Mammary epithelial cell (primary cell): ENCODE results near the gene GPR108.

Experiments used
- EZH2 ChIP-seq: IDR thresholded peaks from 2 replicates; pipeline ENCODE4 v1.6.1; 2012; ENCODE audit warnings: low read length, inconsistent platforms, borderline replicate concordance
- TF ChIP-seq, protein P1 (sequence below), 2 donors: IDR thresholded peaks in 1 of 2; conservative IDR thresholded peaks in 1 of 2; 2 replicates each; pipeline ENCODE4 v1.5.1; 2011 to 2012; ENCODE audit warnings: inconsistent platforms in 2 of 2, low read length in 2 of 2, mild to moderate bottlenecking in 2 of 2, control low read depth in 1 of 2, low read depth in 1 of 2; ENCODE audit not compliant: insufficient read depth in 1 of 2; ENCODE audit errors: extremely low read depth in 1 of 2

DNA sequence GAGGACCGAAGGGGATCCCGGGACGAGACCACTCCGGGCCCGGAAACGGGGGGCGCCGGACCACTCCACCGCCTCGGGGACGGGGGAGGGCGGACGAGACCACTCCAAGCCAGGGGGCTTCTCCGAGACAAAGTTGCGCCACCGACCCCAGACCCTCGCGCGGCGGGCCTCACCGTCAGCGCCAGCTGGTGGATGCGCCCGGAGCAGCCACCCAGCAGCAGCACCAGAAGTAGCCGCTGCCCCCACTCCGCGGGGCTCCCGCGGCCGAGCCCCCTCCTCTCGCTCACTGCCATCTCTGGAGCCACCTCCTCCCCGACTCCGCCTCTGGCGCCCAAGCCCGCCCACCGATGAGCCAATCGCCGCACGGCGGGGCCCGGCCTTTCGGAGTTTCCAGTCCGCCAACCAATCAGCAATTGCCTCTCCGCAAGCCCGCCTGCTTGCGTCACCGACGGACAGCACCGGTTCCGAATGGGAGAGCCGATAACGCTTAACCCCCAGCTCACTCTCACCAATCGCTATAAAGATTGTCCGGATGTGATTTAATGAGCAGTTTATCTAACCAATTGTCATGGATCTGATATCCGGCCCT is at the start of gene GPR108:
- TF ChIP-seq, protein P1, sequence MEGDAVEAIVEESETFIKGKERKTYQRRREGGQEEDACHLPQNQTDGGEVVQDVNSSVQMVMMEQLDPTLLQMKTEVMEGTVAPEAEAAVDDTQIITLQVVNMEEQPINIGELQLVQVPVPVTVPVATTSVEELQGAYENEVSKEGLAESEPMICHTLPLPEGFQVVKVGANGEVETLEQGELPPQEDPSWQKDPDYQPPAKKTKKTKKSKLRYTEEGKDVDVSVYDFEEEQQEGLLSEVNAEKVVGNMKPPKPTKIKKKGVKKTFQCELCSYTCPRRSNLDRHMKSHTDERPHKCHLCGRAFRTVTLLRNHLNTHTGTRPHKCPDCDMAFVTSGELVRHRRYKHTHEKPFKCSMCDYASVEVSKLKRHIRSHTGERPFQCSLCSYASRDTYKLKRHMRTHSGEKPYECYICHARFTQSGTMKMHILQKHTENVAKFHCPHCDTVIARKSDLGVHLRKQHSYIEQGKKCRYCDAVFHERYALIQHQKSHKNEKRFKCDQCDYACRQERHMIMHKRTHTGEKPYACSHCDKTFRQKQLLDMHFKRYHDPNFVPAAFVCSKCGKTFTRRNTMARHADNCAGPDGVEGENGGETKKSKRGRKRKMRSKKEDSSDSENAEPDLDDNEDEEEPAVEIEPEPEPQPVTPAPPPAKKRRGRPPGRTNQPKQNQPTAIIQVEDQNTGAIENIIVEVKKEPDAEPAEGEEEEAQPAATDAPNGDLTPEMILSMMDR (conservative IDR thresholded peaks at IDR 0.05 in 1 of 2, IDR thresholded peaks at IDR 0.05 in 1 of 2; ENCODE audit: extremely low read depth in 1 of 2, insufficient read depth in 1 of 2, low read depth in 1 of 2, low read length in 2 of 2), result no peak
- no peak for TF ChIP-seq EZH2
